Endothelial cell of umbilical vein (primary cell): ENCODE data around the gene CASR.

Source experiments
- EZH2 ChIP-seq: IDR thresholded peaks from 2 replicates; pipeline ENCODE4 v1.6.1; 2012; ENCODE audit warnings: borderline replicate concordance, low read depth, mild to moderate bottlenecking, moderate library complexity, low read length, inconsistent platforms; ENCODE audit not compliant: severe bottlenecking
- JUN ChIP-seq: IDR thresholded peaks from 2 replicates; pipeline ENCODE4 v1.6.1; 2011; ENCODE audit warnings: borderline replicate concordance, low read depth; ENCODE audit not compliant: insufficient read length, insufficient read depth
- POLR2A ChIP-seq: IDR thresholded peaks from 2 replicates; pipeline ENCODE4 v1.6.1; 2012; ENCODE audit warnings: low read depth, mild to moderate bottlenecking, control low read depth, low read length
- POLR2AphosphoS5 ChIP-seq: IDR thresholded peaks from 2 replicates; pipeline ENCODE4 v1.6.1; 2012; ENCODE audit warnings: low read depth, mild to moderate bottlenecking, control low read depth, low read length, moderate library complexity; ENCODE audit not compliant: insufficient read depth
- TF ChIP-seq, protein P1 (sequence below), 2 donors: IDR thresholded peaks; 1 replicate in 1 of 2; 2 replicates in 1 of 2; pipeline ENCODE4 v1.5.1; 2011; ENCODE audit warnings: low read length in 2 of 2, mild to moderate bottlenecking in 2 of 2, moderate library complexity in 2 of 2, control low read depth in 1 of 2, inconsistent platforms in 1 of 2, low read depth in 1 of 2; ENCODE audit not compliant: insufficient read depth in 1 of 2; ENCODE audit errors: extremely low read depth in 1 of 2
- TF ChIP-seq, protein P2 (sequence below): IDR thresholded peaks from 2 replicates; pipeline ENCODE4 v1.6.1; 2011; ENCODE audit not compliant: insufficient read depth, insufficient read length

GRCh38 chr3:122245513-122246174 is 62.2 kb downstream of the CASR start:
- TF ChIP-seq, protein P1, sequence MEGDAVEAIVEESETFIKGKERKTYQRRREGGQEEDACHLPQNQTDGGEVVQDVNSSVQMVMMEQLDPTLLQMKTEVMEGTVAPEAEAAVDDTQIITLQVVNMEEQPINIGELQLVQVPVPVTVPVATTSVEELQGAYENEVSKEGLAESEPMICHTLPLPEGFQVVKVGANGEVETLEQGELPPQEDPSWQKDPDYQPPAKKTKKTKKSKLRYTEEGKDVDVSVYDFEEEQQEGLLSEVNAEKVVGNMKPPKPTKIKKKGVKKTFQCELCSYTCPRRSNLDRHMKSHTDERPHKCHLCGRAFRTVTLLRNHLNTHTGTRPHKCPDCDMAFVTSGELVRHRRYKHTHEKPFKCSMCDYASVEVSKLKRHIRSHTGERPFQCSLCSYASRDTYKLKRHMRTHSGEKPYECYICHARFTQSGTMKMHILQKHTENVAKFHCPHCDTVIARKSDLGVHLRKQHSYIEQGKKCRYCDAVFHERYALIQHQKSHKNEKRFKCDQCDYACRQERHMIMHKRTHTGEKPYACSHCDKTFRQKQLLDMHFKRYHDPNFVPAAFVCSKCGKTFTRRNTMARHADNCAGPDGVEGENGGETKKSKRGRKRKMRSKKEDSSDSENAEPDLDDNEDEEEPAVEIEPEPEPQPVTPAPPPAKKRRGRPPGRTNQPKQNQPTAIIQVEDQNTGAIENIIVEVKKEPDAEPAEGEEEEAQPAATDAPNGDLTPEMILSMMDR (IDR thresholded peaks at IDR 0.05; ENCODE audit: extremely low read depth in 1 of 2, insufficient read depth in 1 of 2, low read depth in 1 of 2, low read length in 2 of 2), result no peak
- TF ChIP-seq EZH2, result no peak
- TF ChIP-seq POLR2A, result no peak
- no peak for TF ChIP-seq JUN
- TF ChIP-seq POLR2AphosphoS5, result no peak
- TF ChIP-seq, protein P2, sequence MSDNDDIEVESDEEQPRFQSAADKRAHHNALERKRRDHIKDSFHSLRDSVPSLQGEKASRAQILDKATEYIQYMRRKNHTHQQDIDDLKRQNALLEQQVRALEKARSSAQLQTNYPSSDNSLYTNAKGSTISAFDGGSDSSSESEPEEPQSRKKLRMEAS, result no peak
